ENCODE results near the gene ANO10.
"Not testable (repeated sequence)": the region's sequence is repeated elsewhere in the genome, so short reads cannot be mapped to it uniquely, and the experiment has no call there.

The ANO10 gene

DNA sequence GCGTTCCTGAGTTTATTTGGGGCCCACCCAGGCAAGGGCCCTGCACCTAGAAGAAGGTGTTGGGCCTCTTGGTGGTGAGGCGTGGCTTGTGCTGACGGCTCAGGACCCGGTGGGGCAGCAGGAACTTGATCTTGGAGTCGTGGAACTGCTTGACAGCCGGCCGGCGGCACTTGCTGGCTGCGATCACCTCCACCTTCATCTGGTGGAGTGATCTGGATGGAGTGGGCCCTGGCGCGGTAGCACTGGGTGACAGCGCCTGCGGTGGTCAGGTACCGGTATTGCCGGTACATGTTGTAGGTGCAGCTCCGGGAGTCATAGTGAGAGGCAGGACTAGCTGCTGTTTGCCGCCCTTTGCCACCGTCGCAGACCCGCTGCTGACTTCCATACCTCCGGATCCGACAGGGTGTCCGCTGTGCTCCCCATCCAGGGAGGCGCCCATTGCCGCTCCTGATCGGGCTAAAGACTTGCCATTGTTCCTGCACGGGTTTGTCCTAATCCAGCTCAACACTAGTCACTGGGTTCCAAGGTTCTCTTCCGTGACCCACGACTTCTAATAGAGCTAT, 136.8 kb downstream of the ANO10 start:
- Histone ChIP-seq H3K36me3 (ENCODE audit: insufficient read depth, low read length) (no peaks in the 10 kb centered on the region), H3K27ac (ENCODE audit: low read depth, low read length) (no peak overlapping the region), H3K9ac (ENCODE audit: low read length) (no peak overlapping the region), H3K27me3 (ENCODE audit: control insufficient read depth in 1 of 2, insufficient read depth in 2 of 2, low read length in 2 of 2) (no peaks in the 10 kb centered on the region), H3K9me3 (ENCODE audit: low read length) (no peaks in the 10 kb centered on the region), H3K4me1 (ENCODE audit: insufficient read depth, low read length) (no peaks in the 10 kb centered on the region), H3K4me3 (ENCODE audit: low read depth in 1 of 2, low read length in 2 of 2) (no peak overlapping the region)

DNA sequence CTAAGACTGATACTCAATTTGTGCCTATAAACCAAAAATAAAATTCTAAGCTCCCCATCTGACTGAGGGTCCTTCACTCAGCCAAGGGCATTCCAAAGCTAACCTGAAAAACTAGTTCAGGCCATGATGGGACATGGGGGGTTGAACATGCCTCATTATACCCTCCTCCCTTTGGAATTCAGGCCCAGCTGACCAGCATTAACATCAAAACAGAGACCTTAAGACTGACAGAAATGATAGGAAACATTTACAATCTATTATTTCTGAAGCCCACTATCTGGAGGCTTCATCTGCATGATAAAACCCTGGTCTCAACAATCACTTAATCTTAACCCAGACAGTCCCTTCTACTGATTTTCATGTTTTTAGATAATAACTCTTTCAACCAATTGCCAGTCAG, 140.4 kb downstream of the ANO10 start:
- H3K4me1 ChIP-seq (ENCODE audit: insufficient read depth, low read length) = no peaks in the 10 kb centered on the region

DNA sequence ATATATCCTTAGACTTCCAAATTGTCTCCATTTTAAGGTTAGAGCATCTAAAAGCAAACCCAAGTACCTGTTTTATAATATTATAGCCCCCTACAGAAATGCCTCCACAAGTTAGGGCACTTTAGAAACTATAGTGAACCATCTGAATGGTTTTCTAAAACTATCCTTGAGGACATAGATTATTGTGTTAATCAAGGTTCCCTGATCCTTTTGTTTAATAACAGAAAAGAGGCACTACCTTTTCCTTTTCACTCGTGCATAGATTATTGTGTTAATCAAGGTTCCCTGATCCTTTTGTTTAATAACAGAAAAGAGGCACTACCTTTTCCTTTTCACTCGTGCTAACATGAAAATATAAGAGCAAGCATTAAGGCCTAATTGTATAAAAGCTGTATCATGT, 143.0 kb downstream of the ANO10 start:
- not testable (repeated sequence) for H3K9me3 ChIP-seq (ENCODE audit: low read length); H3K27me3 ChIP-seq (ENCODE audit: control insufficient read depth in 1 of 2, insufficient read depth in 2 of 2, low read length in 2 of 2); H3K9ac ChIP-seq (ENCODE audit: low read length); H3K36me3 ChIP-seq (ENCODE audit: insufficient read depth, low read length); H3K27ac ChIP-seq (ENCODE audit: low read depth, low read length); H3K4me3 ChIP-seq (ENCODE audit: low read depth in 1 of 2, low read length in 2 of 2); H3K4me1 ChIP-seq (ENCODE audit: insufficient read depth, low read length)

More for the DNA sequence above, 140.4 kb downstream of the ANO10 start:
- Histone ChIP-seq H3K9me3 (ENCODE audit: low read length) (no peaks in the 10 kb centered on the region), H3K27ac (ENCODE audit: low read depth, low read length) (no peak overlapping the region), H3K36me3 (ENCODE audit: insufficient read depth, low read length) (no peaks in the 10 kb centered on the region), H3K9ac (ENCODE audit: low read length) (no peak overlapping the region), H3K4me3 (ENCODE audit: low read depth in 1 of 2, low read length in 2 of 2) (no peak overlapping the region), H3K27me3 (ENCODE audit: control insufficient read depth in 1 of 2, insufficient read depth in 2 of 2, low read length in 2 of 2) (no peaks in the 10 kb centered on the region)

DNA sequence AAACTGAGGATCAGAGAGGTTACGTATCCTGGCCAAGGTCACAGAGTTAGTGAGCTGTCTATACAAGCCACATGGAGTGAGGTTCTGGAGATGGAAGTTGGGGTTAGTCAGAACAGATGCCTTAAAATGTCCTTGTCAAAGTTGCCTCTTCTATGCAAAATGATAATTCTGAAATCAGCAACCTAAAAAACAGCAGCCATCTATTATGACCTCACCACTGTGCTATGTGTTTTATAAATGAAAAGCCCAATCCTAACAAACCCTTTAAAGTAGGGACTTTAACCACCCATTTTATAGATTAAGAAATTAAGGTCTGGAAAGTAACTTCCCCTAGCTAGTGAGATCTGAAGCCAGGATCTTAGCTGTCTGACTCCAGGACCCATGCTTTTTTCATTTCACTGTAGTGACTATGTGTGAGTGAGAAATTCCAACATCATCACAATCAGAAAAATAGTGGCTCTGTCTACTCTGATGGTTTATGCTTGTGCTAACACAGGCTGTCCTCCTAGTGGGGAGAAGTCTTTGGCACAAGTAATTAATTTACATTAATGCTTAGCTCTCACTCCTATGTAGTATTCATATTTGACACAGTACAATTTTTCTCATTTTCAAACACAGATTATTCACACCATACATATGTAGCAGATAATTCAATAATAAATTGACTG, 143.6 kb downstream of the ANO10 start:
- no peak overlapping the region for H3K4me3 ChIP-seq (ENCODE audit: low read depth in 1 of 2, low read length in 2 of 2)
- H3K27ac ChIP-seq (ENCODE audit: low read depth, low read length) = no peak overlapping the region
- H3K36me3 ChIP-seq (ENCODE audit: insufficient read depth, low read length) = no peaks in the 10 kb centered on the region
- no peaks in the 10 kb centered on the region for H3K4me1 ChIP-seq (ENCODE audit: insufficient read depth, low read length)
- H3K9me3 ChIP-seq (ENCODE audit: low read length) = no peaks in the 10 kb centered on the region
- no peaks in the 10 kb centered on the region for H3K27me3 ChIP-seq (ENCODE audit: control insufficient read depth in 1 of 2, insufficient read depth in 2 of 2, low read length in 2 of 2)
- H3K9ac ChIP-seq (ENCODE audit: low read length) = no peak overlapping the region

DNA sequence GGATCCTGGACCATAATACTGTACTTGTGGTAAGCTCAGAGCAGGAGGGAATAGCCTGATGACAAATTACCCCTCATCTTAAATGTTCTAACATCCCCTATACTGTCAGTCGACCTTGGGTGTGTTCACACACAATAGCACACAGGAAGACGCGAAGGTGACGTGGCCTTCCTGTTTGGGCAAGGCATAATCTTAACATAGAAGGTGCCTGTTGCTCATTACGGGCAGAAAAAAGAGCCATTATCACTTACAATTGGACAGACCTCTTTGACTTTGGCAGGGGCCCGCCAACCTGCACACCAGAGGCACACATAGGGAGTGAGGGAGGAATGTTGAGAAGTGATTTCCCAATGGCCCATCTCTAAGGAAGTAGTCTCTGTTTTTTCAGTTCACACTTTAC, 144.2 kb downstream of the ANO10 start:
- Histone ChIP-seq H3K9me3 (ENCODE audit: low read length) (no peaks in the 10 kb centered on the region), H3K4me1 (ENCODE audit: insufficient read depth, low read length) (no peaks in the 10 kb centered on the region), H3K36me3 (ENCODE audit: insufficient read depth, low read length) (no peaks in the 10 kb centered on the region), H3K27ac (ENCODE audit: low read depth, low read length) (no peak overlapping the region), H3K4me3 (ENCODE audit: low read depth in 1 of 2, low read length in 2 of 2) (no peak overlapping the region), H3K27me3 (ENCODE audit: control insufficient read depth in 1 of 2, insufficient read depth in 2 of 2, low read length in 2 of 2) (no peaks in the 10 kb centered on the region), H3K9ac (ENCODE audit: low read length) (no peak overlapping the region)

DNA sequence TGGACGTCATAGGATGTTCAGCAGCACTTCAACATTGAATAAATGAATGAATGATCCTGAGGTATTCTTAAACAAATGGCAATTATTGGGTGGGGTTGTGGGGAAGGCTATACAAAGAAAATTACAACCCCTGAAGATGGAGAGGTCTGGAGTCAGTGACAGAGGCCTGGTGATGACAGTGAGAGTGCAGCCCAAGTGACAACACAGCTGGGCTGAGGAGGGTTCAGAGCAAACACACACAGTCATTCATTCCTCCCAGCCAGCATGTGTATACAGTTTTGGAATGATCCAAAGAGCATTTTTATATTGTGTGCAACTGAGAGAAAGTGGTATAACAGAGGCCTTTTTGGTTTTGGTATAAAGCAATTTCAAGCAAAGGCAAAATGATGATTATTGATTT, 148.1 kb downstream of the ANO10 start:
- H3K4me1 ChIP-seq (ENCODE audit: insufficient read depth, low read length) = no peaks in the 10 kb centered on the region
- no peaks in the 10 kb centered on the region for H3K9me3 ChIP-seq (ENCODE audit: low read length)
- H3K36me3 ChIP-seq (ENCODE audit: insufficient read depth, low read length) = no peaks in the 10 kb centered on the region
- H3K4me3 ChIP-seq (ENCODE audit: low read depth in 1 of 2, low read length in 2 of 2) = no peak overlapping the region
- no peak overlapping the region for H3K27ac ChIP-seq (ENCODE audit: low read depth, low read length)
- no peak overlapping the region for H3K9ac ChIP-seq (ENCODE audit: low read length)
- no peaks in the 10 kb centered on the region for H3K27me3 ChIP-seq (ENCODE audit: control insufficient read depth in 1 of 2, insufficient read depth in 2 of 2, low read length in 2 of 2)

DNA sequence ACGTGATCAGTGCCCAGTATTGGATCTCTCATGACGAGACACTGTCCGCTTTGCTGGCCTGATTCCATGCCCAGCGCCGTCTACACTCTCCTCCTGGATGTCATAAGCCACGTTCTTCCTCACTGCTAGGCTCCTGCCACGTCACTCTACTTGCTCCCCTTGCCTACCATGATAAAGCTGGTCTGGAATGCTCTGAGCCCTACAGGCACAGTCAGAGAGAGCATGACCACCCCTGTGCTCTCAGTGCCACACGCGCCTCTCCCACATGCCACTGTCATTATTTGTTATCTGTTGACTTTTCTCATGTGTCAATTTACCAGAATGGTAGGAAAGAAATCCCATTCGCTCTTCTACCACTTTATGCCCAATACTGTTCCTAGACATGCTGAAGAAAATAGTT, 148.6 kb downstream of the ANO10 start:
- no peak overlapping the region for H3K27ac ChIP-seq (ENCODE audit: low read depth, low read length)
- H3K4me3 ChIP-seq (ENCODE audit: low read depth in 1 of 2, low read length in 2 of 2) = no peak overlapping the region
- no peaks in the 10 kb centered on the region for H3K36me3 ChIP-seq (ENCODE audit: insufficient read depth, low read length)
- H3K27me3 ChIP-seq (ENCODE audit: control insufficient read depth in 1 of 2, insufficient read depth in 2 of 2, low read length in 2 of 2) = no peaks in the 10 kb centered on the region
- no peaks in the 10 kb centered on the region for H3K4me1 ChIP-seq (ENCODE audit: insufficient read depth, low read length)
- H3K9ac ChIP-seq (ENCODE audit: low read length) = no peak overlapping the region
- no peaks in the 10 kb centered on the region for H3K9me3 ChIP-seq (ENCODE audit: low read length)

DNA sequence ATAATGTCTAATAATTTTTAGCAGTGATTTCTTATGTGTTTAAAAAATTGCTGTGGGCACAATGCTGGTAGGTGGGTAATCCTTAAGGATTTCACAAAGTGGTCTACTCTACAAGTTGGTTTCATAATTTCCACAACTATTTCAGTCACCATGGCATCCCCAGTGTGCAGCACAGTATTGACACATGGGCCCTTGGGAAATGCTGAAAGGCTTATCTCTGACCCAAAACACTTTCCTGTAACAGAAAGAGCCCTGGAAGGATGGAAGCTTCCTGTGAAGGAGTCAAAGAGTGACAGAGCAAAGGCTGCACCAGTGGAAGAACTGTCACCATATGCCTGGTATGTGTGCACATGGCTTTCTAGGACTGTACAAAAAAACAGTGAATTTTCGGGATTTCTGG, 153.7 kb downstream of the ANO10 start:
- H3K9ac ChIP-seq (ENCODE audit: low read length) = no peak overlapping the region
- H3K27ac ChIP-seq (ENCODE audit: low read depth, low read length) = no peak overlapping the region
- no peaks in the 10 kb centered on the region for H3K4me1 ChIP-seq (ENCODE audit: insufficient read depth, low read length)
- no peaks in the 10 kb centered on the region for H3K27me3 ChIP-seq (ENCODE audit: control insufficient read depth in 1 of 2, insufficient read depth in 2 of 2, low read length in 2 of 2)
- no peak overlapping the region for H3K4me3 ChIP-seq (ENCODE audit: low read depth in 1 of 2, low read length in 2 of 2)
- no peaks in the 10 kb centered on the region for H3K9me3 ChIP-seq (ENCODE audit: low read length)
- H3K36me3 ChIP-seq (ENCODE audit: insufficient read depth, low read length) = no peaks in the 10 kb centered on the region

DNA sequence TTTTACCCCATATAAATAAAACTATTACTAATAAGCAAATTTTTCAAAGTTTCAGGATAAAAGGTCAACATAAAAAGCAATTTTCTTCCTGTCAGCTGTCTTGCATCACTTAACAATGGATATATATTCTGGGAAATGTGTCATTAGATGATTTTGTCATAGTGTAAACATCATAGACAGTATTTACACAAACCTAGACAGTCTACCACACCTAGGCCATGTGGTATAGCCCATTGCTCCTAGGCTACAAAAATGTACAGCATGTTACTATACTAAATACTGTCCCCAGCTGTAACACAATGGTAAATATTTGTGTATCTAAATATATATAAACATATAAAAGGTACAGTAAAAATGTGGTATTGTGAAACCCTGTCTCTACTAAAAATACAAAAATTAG, 156.7 kb downstream of the ANO10 start:
- no peaks in the 10 kb centered on the region for H3K9me3 ChIP-seq (ENCODE audit: low read length)
- H3K4me3 ChIP-seq (ENCODE audit: low read depth in 1 of 2, low read length in 2 of 2) = no peak overlapping the region
- H3K27ac ChIP-seq (ENCODE audit: low read depth, low read length) = no peak overlapping the region
- no peaks in the 10 kb centered on the region for H3K36me3 ChIP-seq (ENCODE audit: insufficient read depth, low read length)
- H3K9ac ChIP-seq (ENCODE audit: low read length) = no peak overlapping the region
- no peaks in the 10 kb centered on the region for H3K27me3 ChIP-seq (ENCODE audit: control insufficient read depth in 1 of 2, insufficient read depth in 2 of 2, low read length in 2 of 2)
- H3K4me1 ChIP-seq (ENCODE audit: insufficient read depth, low read length) = no peaks in the 10 kb centered on the region

DNA sequence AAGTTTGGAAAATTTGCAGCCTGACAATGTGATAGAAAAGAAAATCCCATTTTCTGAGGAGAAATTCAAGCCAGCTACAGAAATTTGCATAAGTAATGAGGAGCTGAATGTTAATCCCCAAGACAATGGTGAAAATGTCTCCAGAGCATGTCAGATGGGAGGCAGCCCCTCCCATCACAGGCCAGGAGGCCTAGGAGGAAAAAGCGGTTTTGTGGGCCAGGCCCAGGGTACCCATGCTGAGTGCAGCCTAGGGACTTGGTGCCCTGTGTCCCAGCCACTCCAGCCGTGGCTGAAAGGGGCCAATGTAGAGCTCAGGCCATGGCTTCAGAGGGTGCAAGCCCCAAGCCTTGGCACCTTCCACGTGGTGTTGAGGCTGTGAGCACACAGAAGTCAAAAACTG, 159.2 kb downstream of the ANO10 start:
- not testable (repeated sequence) for H3K36me3 ChIP-seq (ENCODE audit: insufficient read depth, low read length); H3K4me1 ChIP-seq (ENCODE audit: insufficient read depth, low read length); H3K9ac ChIP-seq (ENCODE audit: low read length); H3K27me3 ChIP-seq (ENCODE audit: control insufficient read depth in 1 of 2, insufficient read depth in 2 of 2, low read length in 2 of 2); H3K4me3 ChIP-seq (ENCODE audit: low read depth in 1 of 2, low read length in 2 of 2); H3K9me3 ChIP-seq (ENCODE audit: low read length); H3K27ac ChIP-seq (ENCODE audit: low read depth, low read length)

DNA sequence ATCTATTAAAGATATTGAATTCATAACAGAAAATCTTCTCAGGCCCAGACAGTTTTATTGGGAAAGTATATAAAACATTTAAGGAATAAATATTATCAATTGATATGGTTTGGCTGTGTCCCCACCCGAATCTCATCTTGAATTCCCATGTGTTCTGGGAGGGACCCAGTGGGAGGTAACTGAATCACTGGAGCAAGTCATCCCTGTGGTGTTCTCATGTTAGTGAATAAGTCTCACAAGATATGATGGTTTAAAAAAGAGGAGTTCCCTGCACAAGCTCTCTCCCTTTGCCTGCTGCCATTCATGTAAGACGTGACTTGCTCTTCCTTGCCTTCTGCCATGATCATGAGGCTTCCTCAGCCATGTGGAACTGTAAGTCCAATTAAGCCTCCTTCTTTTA, 160.5 kb downstream of the ANO10 start:
- H3K4me1 ChIP-seq (ENCODE audit: insufficient read depth, low read length) = no peaks in the 10 kb centered on the region
- no peak overlapping the region for H3K9ac ChIP-seq (ENCODE audit: low read length)
- H3K27ac ChIP-seq (ENCODE audit: low read depth, low read length) = no peak overlapping the region
- no peak overlapping the region for H3K4me3 ChIP-seq (ENCODE audit: low read depth in 1 of 2, low read length in 2 of 2)
- H3K9me3 ChIP-seq (ENCODE audit: low read length) = no peaks in the 10 kb centered on the region
- no peaks in the 10 kb centered on the region for H3K36me3 ChIP-seq (ENCODE audit: insufficient read depth, low read length)
- no peaks in the 10 kb centered on the region for H3K27me3 ChIP-seq (ENCODE audit: control insufficient read depth in 1 of 2, insufficient read depth in 2 of 2, low read length in 2 of 2)

DNA sequence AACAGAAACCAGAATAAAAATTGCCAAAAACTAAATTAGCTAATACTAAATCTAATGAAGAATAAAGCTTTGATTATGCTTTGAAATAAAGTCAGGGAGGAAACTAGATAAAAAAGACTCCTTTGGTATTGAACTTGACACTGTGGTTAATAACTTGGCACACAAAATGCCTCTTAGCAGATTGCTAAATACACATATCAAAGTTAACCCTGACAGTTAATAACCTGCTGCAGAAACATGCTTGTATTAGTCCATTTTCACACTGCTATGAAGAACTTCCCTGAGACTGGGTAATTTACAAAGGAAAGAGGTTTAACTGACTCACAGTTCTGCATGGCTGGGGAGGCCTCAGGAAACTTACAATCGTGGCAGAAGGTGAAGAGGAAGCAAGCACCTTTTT, 164.8 kb downstream of the ANO10 start:
- not testable (repeated sequence) for H3K4me1 ChIP-seq (ENCODE audit: insufficient read depth, low read length); H3K9ac ChIP-seq (ENCODE audit: low read length); H3K27ac ChIP-seq (ENCODE audit: low read depth, low read length); H3K9me3 ChIP-seq (ENCODE audit: low read length); H3K36me3 ChIP-seq (ENCODE audit: insufficient read depth, low read length); H3K27me3 ChIP-seq (ENCODE audit: control insufficient read depth in 1 of 2, insufficient read depth in 2 of 2, low read length in 2 of 2); H3K4me3 ChIP-seq (ENCODE audit: low read depth in 1 of 2, low read length in 2 of 2)
